ENCODE measurements around the gene MYRFL.

DNA sequence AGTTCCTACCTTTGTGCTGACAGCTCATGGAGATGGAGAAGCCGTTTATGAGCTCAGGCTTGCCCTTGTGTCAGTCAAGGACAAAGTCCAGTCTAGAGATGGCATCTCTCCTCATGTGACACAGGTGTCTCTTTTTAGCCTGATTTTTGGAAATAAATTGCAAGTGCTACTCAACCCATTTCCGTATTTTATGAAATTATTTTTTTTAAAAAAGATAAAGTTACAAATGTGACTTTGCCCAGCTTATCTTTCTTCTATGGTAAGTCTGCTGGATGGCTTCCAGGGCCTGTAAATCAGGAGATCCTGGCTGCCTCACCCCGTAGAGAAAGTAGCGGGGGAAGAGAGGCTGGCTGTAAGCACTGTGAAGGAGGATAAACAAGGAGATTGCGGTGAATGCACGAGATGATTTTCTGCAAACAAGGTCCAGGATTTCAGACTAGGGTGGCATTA is 169.7 kb downstream of the MYRFL start:
- TF ChIP-seq, protein P1, sequence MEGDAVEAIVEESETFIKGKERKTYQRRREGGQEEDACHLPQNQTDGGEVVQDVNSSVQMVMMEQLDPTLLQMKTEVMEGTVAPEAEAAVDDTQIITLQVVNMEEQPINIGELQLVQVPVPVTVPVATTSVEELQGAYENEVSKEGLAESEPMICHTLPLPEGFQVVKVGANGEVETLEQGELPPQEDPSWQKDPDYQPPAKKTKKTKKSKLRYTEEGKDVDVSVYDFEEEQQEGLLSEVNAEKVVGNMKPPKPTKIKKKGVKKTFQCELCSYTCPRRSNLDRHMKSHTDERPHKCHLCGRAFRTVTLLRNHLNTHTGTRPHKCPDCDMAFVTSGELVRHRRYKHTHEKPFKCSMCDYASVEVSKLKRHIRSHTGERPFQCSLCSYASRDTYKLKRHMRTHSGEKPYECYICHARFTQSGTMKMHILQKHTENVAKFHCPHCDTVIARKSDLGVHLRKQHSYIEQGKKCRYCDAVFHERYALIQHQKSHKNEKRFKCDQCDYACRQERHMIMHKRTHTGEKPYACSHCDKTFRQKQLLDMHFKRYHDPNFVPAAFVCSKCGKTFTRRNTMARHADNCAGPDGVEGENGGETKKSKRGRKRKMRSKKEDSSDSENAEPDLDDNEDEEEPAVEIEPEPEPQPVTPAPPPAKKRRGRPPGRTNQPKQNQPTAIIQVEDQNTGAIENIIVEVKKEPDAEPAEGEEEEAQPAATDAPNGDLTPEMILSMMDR (IDR thresholded peaks at IDR 0.05) = no peak
- TF ChIP-seq POLR2A (IDR thresholded peaks at IDR 0.05) = no peak

Data from lower leg skin (tissue), 3 donors.